GM18502 (cell line): ENCODE results near the gene CBX4.

Experiments used
- ATAC-seq: cut with Tn5 transposase; IDR thresholded peaks from one replicate; pipeline ENCODE4 v1.9.1; 2021; ENCODE audit warnings: mild to moderate bottlenecking; ENCODE audit not compliant: unreplicated experiment, poor library complexity

The CBX4 gene

DNA sequence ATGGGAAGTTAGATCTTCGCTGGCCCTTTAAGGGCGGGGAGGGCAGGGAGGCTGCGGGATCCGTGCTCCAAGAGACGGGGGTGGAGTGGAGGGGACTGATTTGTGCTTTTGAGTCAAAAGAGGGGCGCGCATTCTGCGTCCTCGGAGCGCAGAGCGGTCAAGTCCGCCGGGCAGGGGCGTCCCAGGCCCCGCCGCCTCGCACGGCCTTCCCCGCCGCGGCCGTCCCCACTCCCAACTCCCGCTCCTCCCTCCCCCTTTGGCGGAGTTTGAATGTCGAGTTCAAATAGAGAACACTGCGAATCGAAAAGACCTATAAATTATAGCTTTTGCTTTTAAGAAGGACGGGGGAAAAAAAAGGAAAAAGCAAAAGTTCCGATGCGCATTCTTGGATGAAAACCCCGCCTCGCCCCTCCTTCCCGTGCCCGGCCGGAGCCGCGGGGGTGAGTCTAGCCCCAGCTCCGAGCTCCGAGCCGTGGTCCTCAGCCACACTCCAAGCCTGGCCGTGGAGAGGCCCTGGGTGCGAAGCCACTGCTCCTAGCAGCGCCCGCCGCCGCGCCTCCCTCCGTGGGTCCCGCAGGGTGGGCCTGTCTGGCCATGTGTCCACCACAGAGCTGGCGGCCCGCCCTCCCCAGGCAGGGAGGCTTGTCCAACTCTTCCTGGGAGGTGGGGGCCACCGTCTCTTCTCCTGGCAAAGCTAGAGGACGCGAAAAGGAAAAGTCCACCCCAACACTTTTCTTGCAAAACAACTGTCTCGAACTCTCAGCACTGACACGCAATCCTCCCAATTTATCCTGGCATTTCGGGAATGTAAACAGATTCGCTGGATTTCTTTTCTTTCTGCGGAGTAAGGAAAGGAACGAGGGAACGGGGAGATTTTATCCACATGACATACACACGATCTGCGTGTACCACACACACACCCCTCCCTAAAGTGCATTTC lies 46.0 kb downstream of the CBX4 start:
- ATAC-seq: no peak

GRCh38 chr17:79792341-79792871 lies 46.8 kb downstream of the CBX4 start:
- ATAC-seq: no peak

DNA sequence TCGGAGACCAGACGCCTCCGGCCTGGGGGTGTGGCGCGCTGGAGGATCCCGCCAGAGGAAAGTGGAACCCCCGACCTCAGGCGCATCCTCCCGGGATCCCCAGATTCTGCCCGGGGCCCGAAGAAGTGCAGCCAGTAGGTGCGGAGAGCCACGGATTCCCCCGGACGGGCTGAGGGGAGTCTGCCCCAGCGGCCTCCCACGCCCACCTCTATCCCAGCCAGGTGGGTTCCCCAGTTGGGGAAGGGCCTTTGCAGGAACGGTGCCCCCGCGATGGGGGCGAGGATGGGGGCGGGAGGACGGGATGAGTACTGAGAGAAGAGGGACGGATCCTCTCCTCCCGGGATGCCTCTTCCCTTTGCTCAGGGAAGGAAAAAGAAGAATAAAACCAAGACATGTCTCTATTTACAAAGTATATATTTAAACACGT lies 47.5 kb downstream of the CBX4 start:
- no peak for ATAC-seq

GRCh38 chr17:79790805-79791734 lies 48.2 kb downstream of the CBX4 start:
- ATAC-seq: no peak

GRCh38 chr17:79789943-79790804 lies 49.1 kb downstream of the CBX4 start:
- ATAC-seq: no peak

GRCh38 chr17:79788989-79789942 lies 50.0 kb downstream of the CBX4 start:
- ATAC-seq: no peak

- ATAC-seq: no peak
These were observed 50.8 kb downstream of the CBX4 start for GRCh38 chr17:79788455-79788854.

- no peak for ATAC-seq
These were observed 52.2 kb downstream of the CBX4 start for GRCh38 chr17:79786930-79787643.

GRCh38 chr17:79785900-79786810 lies 53.1 kb downstream of the CBX4 start:
- ATAC-seq: no peak

DNA sequence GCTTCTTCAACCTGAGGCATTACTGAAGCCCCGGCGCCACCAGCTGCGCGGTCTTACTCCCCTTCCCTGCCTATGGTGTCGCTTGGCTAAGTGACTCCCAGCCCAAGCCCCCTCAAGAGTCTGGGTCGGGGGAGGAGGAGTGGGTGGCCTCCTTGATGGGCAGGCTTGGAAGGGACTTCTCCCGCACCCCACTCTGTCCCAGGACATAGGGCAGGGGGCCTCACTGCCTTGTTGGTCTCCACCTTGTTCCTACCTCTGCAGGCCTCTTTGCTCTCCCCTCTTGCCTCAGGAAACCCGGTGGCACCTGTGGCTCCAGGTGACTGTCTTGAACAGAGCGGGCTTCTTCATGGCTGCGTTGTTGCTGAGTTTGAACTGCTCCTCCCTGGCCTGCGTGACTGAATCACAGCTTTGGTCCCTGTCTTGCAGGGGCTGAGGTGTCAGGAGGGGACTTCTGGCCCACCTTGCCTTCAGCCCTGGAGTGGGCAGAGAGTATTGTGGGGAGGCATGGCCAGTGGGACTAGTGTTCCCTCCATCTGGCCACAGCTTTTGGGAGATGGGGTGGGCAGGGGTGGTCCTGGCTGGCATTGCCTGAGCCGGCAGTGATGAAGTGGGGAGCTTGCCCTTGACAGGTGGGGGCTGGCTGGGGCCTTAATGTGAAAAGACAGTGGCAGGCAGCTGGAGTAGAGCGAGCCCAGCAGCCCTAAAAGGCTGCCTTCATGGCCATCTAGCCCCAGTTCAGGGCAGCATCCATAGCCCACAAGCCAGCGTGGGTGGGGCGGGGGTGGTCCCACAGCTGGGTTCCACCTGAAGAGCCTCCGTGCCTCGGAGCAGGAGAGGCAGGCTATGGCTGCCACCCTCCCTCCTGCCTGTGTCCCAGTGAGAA lies 54.0 kb downstream of the CBX4 start:
- ATAC-seq: no peak

DNA sequence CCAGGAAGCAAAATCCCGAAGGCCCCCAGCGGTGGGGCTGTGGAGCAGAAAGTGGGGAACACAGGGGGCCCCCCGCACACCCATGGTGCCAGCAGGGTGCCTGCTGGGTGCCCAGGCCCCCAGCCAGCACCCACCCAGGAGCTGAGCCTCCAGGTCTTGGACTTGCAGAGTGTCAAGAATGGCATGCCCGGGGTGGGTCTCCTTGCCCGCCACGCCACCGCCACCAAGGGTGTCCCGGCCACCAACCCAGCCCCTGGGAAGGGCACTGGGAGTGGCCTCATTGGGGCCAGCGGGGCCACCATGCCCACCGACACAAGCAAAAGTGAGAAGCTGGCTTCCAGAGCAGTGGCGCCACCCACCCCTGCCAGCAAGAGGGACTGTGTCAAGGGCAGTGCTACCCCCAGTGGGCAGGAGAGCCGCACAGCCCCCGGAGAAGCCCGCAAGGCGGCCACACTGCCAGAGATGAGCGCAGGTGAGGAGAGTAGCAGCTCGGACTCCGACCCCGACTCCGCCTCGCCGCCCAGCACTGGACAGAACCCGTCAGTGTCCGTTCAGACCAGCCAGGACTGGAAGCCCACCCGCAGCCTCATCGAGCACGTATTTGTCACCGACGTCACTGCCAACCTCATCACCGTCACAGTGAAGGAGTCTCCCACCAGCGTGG lies 54.8 kb downstream of the CBX4 start:
- ATAC-seq: no peak

DNA sequence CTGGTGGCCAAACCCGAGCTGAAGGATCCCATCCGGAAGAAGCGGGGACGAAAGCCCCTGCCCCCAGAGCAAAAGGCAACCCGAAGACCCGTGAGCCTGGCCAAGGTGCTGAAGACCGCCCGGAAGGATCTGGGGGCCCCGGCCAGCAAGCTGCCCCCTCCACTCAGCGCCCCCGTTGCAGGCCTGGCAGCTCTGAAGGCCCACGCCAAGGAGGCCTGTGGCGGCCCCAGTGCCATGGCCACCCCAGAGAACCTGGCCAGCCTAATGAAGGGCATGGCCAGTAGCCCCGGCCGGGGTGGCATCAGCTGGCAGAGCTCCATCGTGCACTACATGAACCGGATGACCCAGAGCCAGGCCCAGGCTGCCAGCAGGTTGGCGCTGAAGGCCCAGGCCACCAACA lies 55.3 kb downstream of the CBX4 start:
- no peak for ATAC-seq
